Limb (tissue), 2 donors: Measurements from ENCODE around the gene ARHGAP29.

Source experiments
- DNase-seq, 2 donors: peaks; one replicate each; pipeline ENCODE4 v3.0.0-alpha.2; 2016; ENCODE audit errors: extremely low spot score in 2 of 2

Gene ARHGAP29

DNA sequence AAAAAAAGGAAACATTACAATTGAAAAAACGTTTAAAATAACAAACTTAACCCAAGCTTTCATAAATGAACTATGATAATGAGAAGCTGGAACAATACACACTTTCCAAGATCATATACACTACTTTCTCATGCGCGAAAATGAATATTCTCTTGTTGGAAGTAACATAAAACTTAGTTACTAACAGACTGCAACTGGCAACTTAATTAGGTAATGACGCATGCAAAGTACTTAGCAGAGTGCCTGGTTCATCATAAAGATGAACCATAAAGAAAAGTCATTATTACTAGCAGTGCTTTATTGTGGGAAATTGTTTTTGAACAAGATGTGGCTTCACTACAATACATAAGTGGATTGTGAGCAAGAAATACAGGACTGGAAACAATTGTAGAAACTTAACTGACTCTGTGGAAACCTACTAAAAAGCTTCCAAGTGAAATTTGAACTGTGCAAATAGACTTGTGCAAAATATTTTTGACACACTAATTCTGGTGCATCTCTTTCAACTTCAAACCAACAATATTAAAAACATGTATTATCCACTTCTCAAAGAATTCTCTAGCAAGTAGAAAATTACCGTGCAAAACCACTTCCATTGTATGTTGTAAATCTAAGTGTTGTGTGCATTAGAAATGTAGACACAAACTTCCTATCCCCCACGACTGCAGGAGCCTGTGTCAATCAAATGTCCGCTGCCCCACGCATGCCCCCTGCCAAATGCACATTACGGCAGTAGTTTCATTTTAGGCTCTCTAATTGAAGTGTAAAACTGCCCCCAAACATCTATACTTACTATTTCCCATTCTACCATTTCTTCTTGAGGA lies 2.0 kb downstream of the ARHGAP29 start:
- DNase-seq = peak; percentile 35 to 41

- DNase-seq = no peak
Observed at GRCh38 chr1:94234615-94235014, 2.8 kb downstream of the ARHGAP29 start.

DNA sequence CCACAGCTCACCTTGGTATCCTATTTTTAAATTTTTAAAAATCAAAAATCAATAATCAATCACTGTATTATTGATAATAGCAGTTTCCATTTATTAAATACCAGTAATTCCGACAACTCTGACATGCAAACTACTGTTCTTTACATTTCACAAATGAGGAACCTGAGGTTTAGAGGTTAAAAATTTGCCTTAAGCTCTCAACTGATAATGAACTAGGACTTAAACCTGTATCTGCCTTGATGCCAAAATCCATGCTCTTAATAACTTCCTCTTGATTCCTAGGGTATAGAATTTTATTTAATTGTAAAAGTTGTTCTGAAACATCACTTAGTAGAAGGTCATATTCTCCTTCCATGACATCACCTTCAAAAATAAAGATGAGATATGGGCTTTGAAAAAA lies 5.6 kb downstream of the ARHGAP29 start:
- DNase-seq = no peak

DNA sequence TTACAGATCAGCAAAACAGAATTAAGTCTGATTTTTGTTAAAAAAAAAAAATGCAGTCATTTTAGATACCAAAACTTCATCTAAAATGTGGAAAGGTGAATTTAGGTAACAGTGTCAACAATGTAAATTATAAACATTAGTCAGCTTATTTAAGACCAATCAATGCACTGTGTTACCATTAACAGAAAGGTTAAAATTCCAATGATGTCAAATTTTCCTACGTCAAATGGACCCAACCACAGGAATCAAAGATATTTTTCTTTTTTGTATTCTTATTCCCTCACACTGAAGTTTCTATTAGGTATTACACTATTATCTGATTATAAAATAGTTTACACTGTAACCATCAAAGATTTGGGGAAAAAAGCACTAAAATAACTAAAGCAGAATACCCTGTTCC lies 6.5 kb downstream of the ARHGAP29 start:
- no peak for DNase-seq

GRCh38 chr1:94228640-94229375 lies 8.6 kb downstream of the ARHGAP29 start:
- no peak for DNase-seq

GRCh38 chr1:94227624-94228023 lies 9.8 kb downstream of the ARHGAP29 start:
- DNase-seq = no peak

- DNase-seq = no peak
Observed at GRCh38 chr1:94225845-94226244, 11.5 kb downstream of the ARHGAP29 start.

DNA sequence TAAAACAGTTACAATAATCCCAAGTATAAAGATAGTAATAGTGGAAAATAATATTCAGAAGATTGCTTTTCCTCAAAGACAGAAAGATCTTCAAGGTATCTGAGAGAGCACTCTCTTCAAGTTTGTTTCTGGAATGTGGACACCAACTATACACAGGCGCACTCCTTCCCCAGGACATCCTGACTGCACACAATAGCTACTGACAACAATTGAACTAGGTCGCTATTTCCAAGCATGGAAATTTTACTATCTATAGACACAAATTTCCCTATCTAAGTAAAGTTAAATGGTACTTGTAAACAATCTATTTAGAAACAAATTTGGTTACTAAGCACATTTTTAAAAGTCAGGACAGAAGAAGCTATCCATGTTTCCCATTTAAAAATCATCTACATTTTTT lies 19.1 kb downstream of the ARHGAP29 start:
- DNase-seq = no peak

- no peak for DNase-seq
Observed at GRCh38 chr1:94215955-94216354, 21.4 kb downstream of the ARHGAP29 start.

- no peak for DNase-seq
Observed at GRCh38 chr1:94209982-94210381, 27.4 kb downstream of the ARHGAP29 start.

- DNase-seq = no peak
Observed at GRCh38 chr1:94209425-94209824, 28.0 kb downstream of the ARHGAP29 start.

DNA sequence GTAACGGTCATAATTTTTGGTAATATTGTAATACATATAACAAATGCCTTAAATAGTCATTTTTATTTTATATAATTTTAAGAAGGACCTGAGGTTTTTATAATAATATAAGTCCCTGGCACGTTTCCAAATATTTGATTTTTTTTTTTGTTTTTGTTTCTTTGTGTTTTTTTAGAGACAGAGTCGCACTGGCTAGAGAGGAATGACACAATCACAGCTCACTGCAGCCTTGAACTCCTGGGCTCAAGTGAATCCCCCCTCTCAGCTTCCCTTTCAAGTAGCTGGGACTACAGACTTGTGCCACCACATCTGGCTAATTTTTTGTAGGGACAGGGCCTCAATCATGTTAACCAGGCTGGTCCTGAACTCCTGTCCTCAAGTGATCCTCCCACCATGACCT lies 29.7 kb downstream of the ARHGAP29 start:
- DNase-seq = no peak

DNA sequence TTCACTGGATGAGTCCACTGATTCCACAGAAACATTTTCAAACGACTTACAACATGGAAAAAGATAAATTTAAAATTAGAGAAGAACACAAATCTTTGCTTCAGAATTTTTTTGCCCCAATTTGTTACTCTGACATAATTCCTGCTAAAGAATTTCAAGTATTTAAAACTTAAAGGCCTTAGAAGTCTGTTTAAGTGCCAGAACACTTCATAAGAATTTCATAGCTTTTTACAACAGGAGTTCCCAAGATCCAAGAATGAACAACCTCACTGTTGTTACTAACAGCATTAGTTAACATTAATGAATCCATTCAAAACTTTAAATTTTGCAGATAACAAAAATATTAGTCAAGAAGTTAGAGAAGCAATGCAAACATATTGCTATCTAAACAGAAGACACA lies 31.7 kb downstream of the ARHGAP29 start:
- DNase-seq = no peak

DNA sequence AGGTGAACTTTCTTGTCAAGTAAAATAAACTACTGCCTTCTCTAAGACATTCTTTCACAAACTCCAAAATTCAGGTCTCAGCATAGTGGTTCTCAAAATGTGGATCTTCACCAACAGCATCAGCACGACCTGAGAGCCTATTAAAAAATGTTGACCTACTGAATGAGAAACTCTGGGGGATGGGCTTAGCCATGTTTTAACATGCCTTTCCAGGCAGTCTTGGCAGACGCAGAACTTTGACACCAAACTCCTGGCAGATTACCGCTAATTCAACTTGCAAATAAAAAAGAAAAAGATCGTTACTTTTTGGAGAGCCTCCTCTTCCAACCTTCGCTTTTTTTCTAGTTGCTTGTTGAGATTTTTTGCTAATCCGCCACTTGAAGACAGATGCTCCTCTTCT lies 35.1 kb downstream of the ARHGAP29 start:
- no peak for DNase-seq

DNA sequence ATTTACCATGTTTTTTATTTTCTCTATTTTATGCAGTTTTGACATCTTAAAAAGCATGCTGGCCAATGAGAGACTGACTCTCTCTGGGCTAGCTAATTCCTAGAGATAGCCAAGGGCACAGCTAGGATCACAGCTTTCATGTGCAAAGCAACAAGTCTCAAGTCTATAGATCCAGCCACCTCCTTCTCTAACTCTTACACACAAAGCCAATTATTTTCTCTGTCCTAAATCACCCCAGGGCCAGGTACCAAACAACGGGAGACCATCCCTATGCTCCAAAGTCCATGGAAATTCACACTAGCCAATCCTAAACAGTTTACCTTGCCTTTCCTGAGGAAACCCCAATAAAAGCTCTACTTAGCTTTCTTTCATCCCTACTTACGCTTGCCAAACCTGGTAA lies 38.0 kb downstream of the ARHGAP29 start:
- no peak for DNase-seq

GRCh38 chr1:94194079-94194865 lies 43.1 kb downstream of the ARHGAP29 start:
- no peak for DNase-seq

DNA sequence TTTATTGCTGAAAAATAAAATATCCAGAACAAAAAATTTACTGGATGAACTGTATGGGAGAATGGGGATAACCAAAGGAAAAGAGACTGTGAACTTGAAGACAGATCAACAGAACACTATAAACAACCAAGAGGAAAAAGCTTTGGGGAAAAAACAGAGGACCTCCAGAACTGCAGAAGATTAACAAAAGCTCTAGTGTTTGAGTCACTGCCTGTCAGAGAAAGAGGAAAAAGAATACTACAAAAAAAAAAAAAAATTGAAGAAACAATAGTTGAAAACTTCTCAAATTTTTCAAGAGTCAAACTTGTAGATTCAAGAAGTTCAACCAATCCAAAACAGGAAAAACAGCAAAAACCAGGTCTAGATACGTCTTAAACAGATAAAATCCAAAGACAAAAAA lies 44.3 kb downstream of the ARHGAP29 start:
- no peak for DNase-seq

GRCh38 chr1:94191216-94191615 lies 46.2 kb downstream of the ARHGAP29 start:
- no peak for DNase-seq

- DNase-seq = no peak
Observed at GRCh38 chr1:94186946-94187345, 50.4 kb downstream of the ARHGAP29 start.

GRCh38 chr1:94183197-94183815 lies 54.1 kb downstream of the ARHGAP29 start:
- no peak for DNase-seq

- DNase-seq = no peak
Observed at GRCh38 chr1:94182191-94182590, 55.2 kb downstream of the ARHGAP29 start.

DNA sequence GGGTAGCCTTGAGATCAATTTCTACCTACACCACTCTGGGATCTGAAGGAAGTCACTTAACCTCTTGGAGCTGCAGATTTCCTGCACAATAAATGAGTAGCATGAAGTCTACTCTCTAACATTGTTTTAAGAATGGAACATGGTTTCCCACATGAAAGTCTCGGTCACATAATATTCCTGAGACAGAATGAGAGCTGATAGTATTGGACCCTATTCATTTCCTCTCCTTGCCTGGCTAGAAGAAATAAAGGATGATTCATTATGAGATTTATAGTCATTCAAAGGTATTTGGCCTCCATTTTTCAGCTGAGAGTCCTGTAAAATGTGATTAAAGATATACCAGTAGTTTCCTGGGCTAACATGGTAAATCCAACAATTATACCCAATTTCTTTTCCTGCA lies 56.7 kb downstream of the ARHGAP29 start:
- no peak for DNase-seq
